Mesenchymal stem cell (in vitro differentiated cells and primary cell): Measurements from ENCODE around the gene PCNX2.

ENCODE experiments used
- DNase-seq: peaks from one replicate; pipeline ENCODE4 v3.0.0-alpha.2; 2013
- H2AFZ ChIP-seq: one replicate; pipeline ENCODE4 v1.6.1; 2013; ENCODE audit warnings: low read depth, mild to moderate bottlenecking, control low read depth, inconsistent platforms, low read length, moderate library complexity
- H2AK5ac ChIP-seq: 2 replicates; pipeline ENCODE4 v1.6.1; 2013; ENCODE audit warnings: low read length, moderate library complexity, mild to moderate bottlenecking, inconsistent platforms; ENCODE audit not compliant: severe bottlenecking
- H2BK120ac ChIP-seq: one replicate; pipeline ENCODE4 v1.6.1; 2013; ENCODE audit warnings: low read depth, mild to moderate bottlenecking, inconsistent platforms, low read length, moderate library complexity
- H2BK12ac ChIP-seq, 2 experiments: one replicate each; pipeline ENCODE4 v1.6.1; 2013; ENCODE audit warnings: inconsistent platforms in 2 of 2, low read length in 2 of 2, mild to moderate bottlenecking in 2 of 2, moderate library complexity in 2 of 2, control low read depth in 1 of 2
- H2BK15ac ChIP-seq: one replicate; pipeline ENCODE4 v1.6.1; 2013; ENCODE audit warnings: mild to moderate bottlenecking, low read depth, inconsistent platforms; ENCODE audit not compliant: poor library complexity, severe bottlenecking
- H2BK5ac ChIP-seq: 2 replicates; pipeline ENCODE4 v1.6.1; 2013; ENCODE audit warnings: low read depth, mild to moderate bottlenecking, low read length, control low read depth, inconsistent platforms; ENCODE audit not compliant: poor library complexity, severe bottlenecking
- H3K14ac ChIP-seq, 2 experiments: one replicate each; pipeline ENCODE4 v1.6.1; 2013; ENCODE audit warnings: inconsistent platforms in 2 of 2, low read length in 2 of 2, control low read depth in 1 of 2, mild to moderate bottlenecking in 1 of 2, moderate library complexity in 1 of 2
- H3K18ac ChIP-seq, 2 experiments: one replicate each; pipeline ENCODE4 v1.6.1; 2013; ENCODE audit warnings: inconsistent platforms in 2 of 2, low read length in 2 of 2, control low read depth in 1 of 2, low read depth in 1 of 2, mild to moderate bottlenecking in 1 of 2
- H3K23ac ChIP-seq, 2 experiments: one replicate each; pipeline ENCODE4 v1.6.1; 2013; ENCODE audit warnings: inconsistent platforms in 2 of 2, low read length in 2 of 2, mild to moderate bottlenecking in 2 of 2, moderate library complexity in 2 of 2, control low read depth in 1 of 2
- H3K27ac ChIP-seq: 2 replicates; pipeline ENCODE4 v1.5.1; 2013; ENCODE audit warnings: mild to moderate bottlenecking, moderate library complexity, low read length, control low read depth, inconsistent platforms; ENCODE audit not compliant: poor library complexity, severe bottlenecking
- H3K27me3 ChIP-seq, 2 experiments: 2 replicates each; pipeline versions ENCODE4 v1.6.1 to v1.7.0; 2013; ENCODE audit warnings: low read length in 2 of 2, mild to moderate bottlenecking in 2 of 2, moderate library complexity in 2 of 2, control low read depth in 1 of 2, inconsistent platforms in 1 of 2; ENCODE audit not compliant: control insufficient read depth in 1 of 2, insufficient read depth in 1 of 2
- H3K36me3 ChIP-seq, 2 experiments: 2 replicates each; pipeline versions ENCODE4 v1.6.1 to v1.7.0; 2013; ENCODE audit warnings: low read length in 2 of 2, control low read depth in 1 of 2, inconsistent platforms in 1 of 2, low read depth in 1 of 2, mild to moderate bottlenecking in 1 of 2; ENCODE audit not compliant: insufficient read depth in 2 of 2, control insufficient read depth in 1 of 2
- H3K4ac ChIP-seq, 2 experiments: one replicate each; pipeline ENCODE4 v1.6.1; 2013; ENCODE audit warnings: inconsistent platforms in 2 of 2, low read length in 2 of 2, mild to moderate bottlenecking in 2 of 2, moderate library complexity in 2 of 2, control low read depth in 1 of 2, low read depth in 1 of 2
- H3K4me1 ChIP-seq: 2 replicates; pipeline ENCODE4 v1.6.1; 2013; ENCODE audit warnings: low read depth, low read length, control low read depth; ENCODE audit not compliant: control insufficient read depth, insufficient read depth
- H3K4me2 ChIP-seq: 2 replicates; pipeline ENCODE4 v1.6.1; 2013; ENCODE audit warnings: low read length, mild to moderate bottlenecking, inconsistent platforms; ENCODE audit not compliant: poor library complexity, severe bottlenecking
- H3K4me3 ChIP-seq, 2 experiments: 2 replicates each; pipeline versions ENCODE4 v1.5.1 to v1.7.0; 2013; ENCODE audit warnings: low read length in 2 of 2, mild to moderate bottlenecking in 2 of 2, control low read depth in 1 of 2, low read depth in 1 of 2; ENCODE audit not compliant: insufficient read depth in 1 of 2
- H3K79me1 ChIP-seq: replicated peaks from 2 replicates; pipeline ENCODE4 v1.6.1; 2013; ENCODE audit warnings: mild to moderate bottlenecking, control low read depth, low read length, inconsistent platforms; ENCODE audit not compliant: poor library complexity, severe bottlenecking
- H3K9ac ChIP-seq: 2 replicates; pipeline ENCODE4 v1.7.0; 2013; ENCODE audit warnings: mild to moderate bottlenecking, low read length, moderate library complexity
- H3K9me3 ChIP-seq: 2 replicates; pipeline ENCODE4 v1.7.0; 2013; ENCODE audit warnings: mild to moderate bottlenecking, low read length; ENCODE audit not compliant: control insufficient read depth
- H4K8ac ChIP-seq: one replicate; pipeline ENCODE4 v1.6.1; 2013; ENCODE audit warnings: inconsistent platforms, mild to moderate bottlenecking, low read length, moderate library complexity
- H4K91ac ChIP-seq: one replicate; pipeline ENCODE4 v1.6.1; 2013; ENCODE audit warnings: mild to moderate bottlenecking, low read length, inconsistent platforms
- WGBS: methylation state at CpG from one replicate; pipeline ENCODE4 v1.1.7; 2013; ENCODE audit warnings: mixed read lengths; 5-methylcytosine and 5-hydroxymethylcytosine counted together

Gene PCNX2

DNA sequence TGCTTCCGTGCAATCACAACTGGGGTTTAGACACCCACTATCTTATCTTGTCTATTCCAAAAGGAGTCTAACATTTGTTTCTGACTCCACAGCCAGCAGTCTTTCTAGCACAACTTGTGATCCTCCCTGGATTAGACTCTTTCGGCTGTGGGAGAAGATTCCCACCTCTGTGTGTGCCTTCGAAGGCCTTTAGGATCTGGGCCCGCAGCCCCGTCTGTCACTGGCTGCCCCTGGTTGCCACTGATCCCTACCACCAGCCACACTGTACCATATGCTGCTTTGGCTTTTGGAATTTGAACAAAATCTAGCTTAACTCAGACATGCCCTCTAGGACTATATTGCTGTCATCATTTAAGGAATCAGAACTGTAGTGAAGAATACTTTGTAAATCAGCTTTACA is 327.1 kb downstream of the PCNX2 start:
- Histone ChIP-seq H3K23ac (no peak overlapping the region), H3K27ac (no peak overlapping the region), H2BK12ac (no peak overlapping the region), H3K79me1 (peaks cover 44% of the 10 kb centered on the region), H3K27me3 (no peaks in the 10 kb centered on the region), H4K91ac (no peak overlapping the region), H3K4me2 (no peak overlapping the region), H2BK5ac (no peak overlapping the region), H2BK120ac (no peak overlapping the region), H2AFZ (no peak overlapping the region), H3K9ac (no peak overlapping the region), H4K8ac (no peak overlapping the region), H3K4ac (no peak overlapping the region), H3K36me3 (peaks cover 50 to 66% of the 10 kb centered on the region in 2 experiments), H3K9me3 (peaks cover 21% of the 10 kb centered on the region), H3K14ac (no peak overlapping the region), H2AK5ac (no peak overlapping the region), H3K18ac (no peak overlapping the region), H3K4me3 (no peak overlapping the region), H2BK15ac (no peak overlapping the region), H3K4me1 (peaks cover 5% of the 10 kb centered on the region)
- no peak for DNase-seq
- 96% methylated on average over 5 of the region's 5 CpGs for WGBS

DNA sequence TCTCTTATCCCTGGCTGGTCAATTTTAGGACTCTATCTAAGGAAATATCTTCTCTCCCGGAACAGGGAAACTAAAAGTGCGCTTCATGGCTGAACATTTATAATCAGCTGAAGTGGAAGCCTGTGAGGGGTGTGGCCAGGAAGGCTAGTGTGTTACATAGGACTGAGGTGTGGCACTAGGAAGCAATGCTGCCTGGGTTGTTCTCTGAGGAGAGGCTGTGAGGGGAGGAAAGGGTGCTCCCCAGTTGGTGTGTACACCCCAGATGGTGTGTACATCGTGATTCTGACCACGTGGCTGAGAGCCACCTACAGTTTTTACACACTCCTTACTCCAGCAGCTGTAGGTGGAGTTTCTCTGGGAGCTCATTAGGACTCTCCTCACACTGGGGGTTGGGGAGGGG is 328.9 kb downstream of the PCNX2 start:
- no peaks in the 10 kb centered on the region for H3K27me3 ChIP-seq
- no peak overlapping the region for H3K14ac ChIP-seq
- H3K4ac ChIP-seq: no peak overlapping the region
- no peak overlapping the region for H3K18ac ChIP-seq
- peak overlapping the region in 1 of 2 experiments; percentile 17 for H2BK12ac ChIP-seq
- no peak overlapping the region for H2AFZ ChIP-seq
- no peak overlapping the region for H3K4me3 ChIP-seq
- H4K8ac ChIP-seq: peak overlapping the region; percentile 78
- no peak overlapping the region for H2BK5ac ChIP-seq
- no peak overlapping the region for H3K9ac ChIP-seq
- peaks cover 6% of the 10 kb centered on the region for H3K9me3 ChIP-seq
- no peak overlapping the region for H3K4me2 ChIP-seq
- H3K36me3 ChIP-seq: peaks cover 42 to 49% of the 10 kb centered on the region in 2 experiments
- H3K23ac ChIP-seq: no peak overlapping the region
- H3K27ac ChIP-seq: no peak overlapping the region
- DNase-seq: no peak
- peaks cover 44% of the 10 kb centered on the region for H3K79me1 ChIP-seq
- H4K91ac ChIP-seq: peak overlapping the region; percentile 91
- H2BK120ac ChIP-seq: no peak overlapping the region
- 94% methylated on average over 4 of the region's 4 CpGs for WGBS
- H3K4me1 ChIP-seq: peaks cover 5% of the 10 kb centered on the region
- H2AK5ac ChIP-seq: peak overlapping the region; percentile 83
- no peak overlapping the region for H2BK15ac ChIP-seq

GRCh38 chr1:232965912-232966217 is 329.7 kb downstream of the PCNX2 start:
- Histone ChIP-seq H3K4me1 (peaks cover 5% of the 10 kb centered on the region), H2AFZ (no peak overlapping the region), H2BK5ac (no peak overlapping the region), H3K4me2 (no peak overlapping the region), H2AK5ac (no peak overlapping the region), H3K4me3 (no peak overlapping the region), H3K79me1 (peaks cover 40% of the 10 kb centered on the region), H2BK12ac (no peak overlapping the region), H3K14ac (no peak overlapping the region), H3K36me3 (peaks cover 36 to 46% of the 10 kb centered on the region in 2 experiments), H3K9me3 (peaks cover 3% of the 10 kb centered on the region), H3K23ac (no peak overlapping the region), H4K91ac (no peak overlapping the region), H2BK15ac (no peak overlapping the region), H3K27me3 (no peaks in the 10 kb centered on the region), H3K9ac (no peak overlapping the region), H2BK120ac (no peak overlapping the region), H4K8ac (no peak overlapping the region), H3K4ac (no peak overlapping the region), H3K27ac (no peak overlapping the region), H3K18ac (no peak overlapping the region)
- no peak for DNase-seq
- WGBS: 97% methylated on average over 6 of the region's 6 CpGs

DNA sequence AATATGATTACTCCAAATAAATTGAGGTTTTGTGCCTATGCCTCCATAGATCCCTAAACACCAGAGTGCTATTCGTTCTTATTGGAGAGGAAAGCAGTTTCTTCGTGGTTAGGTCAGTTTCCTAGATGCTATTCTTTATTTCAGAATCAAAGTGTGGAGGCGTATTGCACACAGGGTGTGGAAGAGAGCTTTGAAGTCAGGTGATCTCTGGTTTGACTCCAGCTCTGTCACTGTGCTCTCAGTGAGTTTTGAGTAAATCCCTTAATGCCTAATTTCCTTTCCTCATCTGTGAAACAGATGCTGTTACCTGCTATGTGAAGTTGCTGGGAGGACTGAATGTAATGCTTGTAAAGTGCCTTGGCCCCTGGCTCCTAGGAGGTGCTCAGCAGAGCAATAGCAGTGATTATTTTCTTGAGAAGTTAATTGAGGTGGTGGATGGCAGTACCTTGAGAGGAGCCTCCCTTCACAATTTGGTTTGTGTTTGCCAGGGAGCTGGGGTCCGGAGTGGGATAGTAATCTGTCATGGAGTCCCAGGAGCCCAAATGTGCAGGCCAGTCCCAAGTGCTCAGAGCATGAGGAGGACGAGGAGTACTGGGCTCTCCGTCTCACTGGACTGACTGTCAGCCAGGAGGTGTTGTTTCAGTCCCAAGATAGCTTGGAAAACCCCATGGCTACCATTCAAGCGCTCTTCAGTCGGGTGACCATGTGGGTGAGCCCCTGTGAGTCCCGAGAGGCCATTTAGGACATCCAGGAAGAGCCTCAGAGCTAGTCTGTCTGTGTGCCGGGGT is 330.2 kb downstream of the PCNX2 start:
- H3K27ac ChIP-seq: no peak overlapping the region

More for the DNA sequence above, 330.2 kb downstream of the PCNX2 start:
- Histone ChIP-seq H4K8ac (no peak overlapping the region), H2BK12ac (no peak overlapping the region), H3K36me3 (peaks cover 31 to 44% of the 10 kb centered on the region in 2 experiments), H3K4me3 (no peak overlapping the region), H3K18ac (no peak overlapping the region), H2BK15ac (no peak overlapping the region), H2AK5ac (no peak overlapping the region), H2BK120ac (no peak overlapping the region), H4K91ac (no peak overlapping the region), H3K4me2 (no peak overlapping the region), H3K4me1 (peaks cover 5% of the 10 kb centered on the region), H3K9ac (no peak overlapping the region), H3K4ac (no peak overlapping the region), H3K9me3 (no peaks in the 10 kb centered on the region), H3K79me1 (peaks cover 37% of the 10 kb centered on the region), H3K27me3 (no peaks in the 10 kb centered on the region), H2AFZ (no peak overlapping the region), H3K23ac (no peak overlapping the region), H3K14ac (no peak overlapping the region), H2BK5ac (no peak overlapping the region)
- DNase-seq: no peak
- WGBS: 96% methylated on average over 10 of the region's 10 CpGs
